Mucosa of descending colon (tissue), 3 donors: ENCODE data around the gene RACK1. TPM values are rescaled to one million over a fixed set of nuclear protein-coding genes. Genes with fewer than 3 reads are reported as not detected.

Source experiments
- ATAC-seq: fragments of 200-7000 bp; cut with Tn5 transposase; one replicate; pipeline ENCODE4 v1.9.1; 2020; ENCODE audit warnings: mild to moderate bottlenecking, moderate library complexity
- DNase-seq, 3 donors: peaks; one replicate each; pipeline ENCODE4 v3.0.0-alpha.2; 2020
- H3K36me3 ChIP-seq: fragments of 200-600 bp; one replicate; pipeline ENCODE4 v1.8.0; 2021; ENCODE audit warnings: low read depth, mild to moderate bottlenecking
- H3K4me1 ChIP-seq: fragments of 200-600 bp; one replicate; pipeline ENCODE4 v1.8.0; 2021; ENCODE audit warnings: low read depth, mild to moderate bottlenecking
- H3K4me3 ChIP-seq: fragments of 200-600 bp; one replicate; pipeline ENCODE4 v1.8.0; 2021; ENCODE audit warnings: mild to moderate bottlenecking
- H3K9me3 ChIP-seq: fragments of 200-600 bp; one replicate; pipeline ENCODE4 v1.8.0; 2021; ENCODE audit warnings: mild to moderate bottlenecking
- CTCF ChIP-seq: fragments of 200-600 bp; IDR thresholded peaks from one replicate; pipeline ENCODE4 v1.8.0; 2022; ENCODE audit warnings: antibody characterized with exemption, mild to moderate bottlenecking
- intact Hi-C, 2 donors: fragments of 100-400 bp; cut with DNase I in 1 of 2; cut with micrococcal nuclease in 1 of 2; formaldehyde crosslinking; loops; one replicate each; pipeline versions ENCODE4 v1.11.0 to v1.11.1; 2022; cut with DNase I, micrococcal nuclease
- total RNA-seq, 3 donors: library from RNA; stranded (reverse); fragmentation: NEBNext Ultra II Directional in 2 of 3; extraction: Animal tissue kit (Norgen Biotek cat#: 25700) in 2 of 3; gene quantifications; one replicate each; pipeline versions ENCODE4 v1.2.1 to v1.2.4, GENCODE V29; 2021 to 2023
- donor health status: DM: no; HTN: no; CAD: no; lungs with moderate emphysema.
- donor health status: DM: no; HTN: no; CAD: no.
- donor health status: DM: no; HTN: yes; CAD: no.

Gene RACK1
- total RNA-seq, 3 donors from 2014 or later: 1,078 to 1,367 (median 1,218) TPM

GRCh38 chr5:181246276-181247049 is 2.8 kb upstream of the RACK1 start:
- TF ChIP-seq CTCF: no peak
- intact Hi-C loops: no loop called here
- Histone ChIP-seq H3K9me3 (no peaks in the 10 kb centered on the region), H3K4me3 (peak overlapping the region; percentile 69), H3K4me1 (peaks cover 44% of the 10 kb centered on the region), H3K36me3 (no peaks in the 10 kb centered on the region)
- ATAC-seq: peak; percentile 84
- peak; percentile 94 to 96 (median 95) for DNase-seq

- Histone ChIP-seq H3K36me3 (no peaks in the 10 kb centered on the region), H3K4me3 (peak overlapping the region; percentile 69), H3K4me1 (peaks cover 44% of the 10 kb centered on the region), H3K9me3 (no peaks in the 10 kb centered on the region)
- intact Hi-C loops: no loop called here
- ATAC-seq (peak; percentile 3), DNase-seq (no peak)
- TF ChIP-seq CTCF: no peak
Measured at GRCh38 chr5:181245427-181246275, 1.9 kb upstream of the RACK1 start.

- Histone ChIP-seq H3K9me3 (no peaks in the 10 kb centered on the region), H3K4me3 (peak overlapping the region; percentile 64), H3K36me3 (peaks cover 8% of the 10 kb centered on the region), H3K4me1 (peaks cover 25% of the 10 kb centered on the region)
- intact Hi-C loops: no loop called here
- no peak for DNase-seq
- peak; percentile 1 for ATAC-seq
- TF ChIP-seq CTCF: no peak
Measured at GRCh38 chr5:181243018-181243563, 615 bp downstream of the RACK1 start.

GRCh38 chr5:181242031-181242451 is 1.7 kb downstream of the RACK1 start:
- Histone ChIP-seq H3K4me1 (peaks cover 20% of the 10 kb centered on the region), H3K36me3 (peaks cover 15% of the 10 kb centered on the region), H3K9me3 (no peaks in the 10 kb centered on the region), H3K4me3 (peak overlapping the region; percentile 64)
- no peak for TF ChIP-seq CTCF
- DNase-seq (no peak), ATAC-seq (no peak)
- intact Hi-C loops: no loop called here

- DNase-seq (peak in 1 of 3 donors; percentile 33), ATAC-seq (no peak)
- Histone ChIP-seq H3K4me3 (no peak overlapping the region), H3K4me1 (peaks cover 20% of the 10 kb centered on the region), H3K36me3 (peaks cover 15% of the 10 kb centered on the region), H3K9me3 (no peaks in the 10 kb centered on the region)
- intact Hi-C loops: no loop called here
- TF ChIP-seq CTCF: no peak
Measured at GRCh38 chr5:181241393-181241975, 2.2 kb downstream of the RACK1 start.
